Right kidney (tissue), 9 donors: ENCODE results near the gene ADAM8.
"Not testable (repeated sequence)": the region's sequence is repeated elsewhere in the genome, so short reads cannot be mapped to it uniquely, and the experiment has no call there.

Experiments used
- DNase-seq: peaks from one replicate; pipeline ENCODE4 v3.0.0-alpha.2; 2016
- long read RNA-seq, 8 donors: transcript quantifications; one replicate each; lab custom pipeline, GENCODE V29; 2026

ADAM8 gene
- long read RNA-seq, donor 1 = 0 reads
- long read RNA-seq, donor 2 = 0 reads
- long read RNA-seq, donor 3 = 0 reads
- long read RNA-seq, donor 4, partial matches to known transcripts = 0 of 1 reads
- long read RNA-seq, donor 4, other reads (novel, unspliced or antisense) = 0 of 1 reads
- long read RNA-seq, donor 5 = 0 reads
- long read RNA-seq, donor 6 = 0 reads
- long read RNA-seq, donor 7 = 0 reads
- long read RNA-seq, donor 8 = 0 reads

DNA sequence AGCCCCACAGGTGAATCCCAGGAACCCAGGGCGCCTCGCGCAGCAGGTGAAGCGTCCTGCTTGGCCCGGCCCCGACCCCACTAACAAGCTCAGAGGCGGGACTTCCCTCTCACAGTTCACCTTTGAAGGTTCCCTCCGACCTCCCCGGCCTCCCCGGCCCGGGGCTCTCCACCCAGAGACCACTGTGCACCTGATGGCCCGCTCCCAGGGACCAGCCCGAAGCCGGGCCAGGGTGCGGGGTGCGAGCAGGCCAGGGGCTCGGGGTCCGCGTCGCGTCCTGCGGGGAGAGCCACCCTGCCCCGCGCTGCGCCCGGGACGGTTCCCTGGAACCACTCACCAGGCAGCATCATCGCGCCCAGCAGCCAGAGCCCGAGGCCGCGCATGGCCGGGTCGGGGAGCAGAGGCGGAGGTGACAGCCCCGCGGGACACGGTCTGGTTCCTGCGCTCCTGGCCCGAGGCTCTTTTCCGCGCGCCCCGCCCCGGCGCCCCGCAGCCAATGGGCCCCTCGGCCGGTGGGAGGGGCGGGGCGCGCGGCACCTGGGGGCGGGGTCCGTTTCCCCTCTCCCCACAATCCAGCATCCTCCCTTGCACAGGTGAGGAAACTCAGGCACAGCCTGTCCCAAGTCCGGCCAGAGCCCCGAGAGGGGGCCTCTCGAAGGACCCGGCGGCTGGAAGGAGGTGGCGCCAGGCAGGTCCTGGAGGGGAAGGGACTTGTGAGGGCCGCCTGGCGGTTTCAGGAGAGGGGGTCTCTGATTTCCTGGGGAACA, at the start of gene ADAM8:
Gene ADAM8, minus strand, starts transcription at position 434 of the 767 bp plus-strand sequence. Its CDS starts 51 bp downstream, at position 383.
- peak; percentile 63 for DNase-seq

DNA sequence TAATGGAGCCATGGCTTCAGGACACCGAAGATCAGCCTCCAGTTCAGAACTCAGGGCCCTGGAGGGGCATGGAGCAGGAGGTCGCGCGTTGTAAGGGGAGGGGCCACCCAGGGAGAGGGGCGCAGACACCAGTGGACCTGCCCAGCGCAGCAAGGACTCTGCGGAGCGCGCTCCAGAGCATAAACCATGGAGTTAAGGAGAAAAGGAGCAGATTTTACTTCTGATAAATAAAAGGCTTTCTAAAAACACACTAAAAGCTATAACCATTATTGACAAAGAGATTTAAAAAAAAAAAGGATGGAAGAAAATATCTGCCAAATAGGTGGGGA, 49.5 kb upstream of the ADAM8 start:
- no peak for DNase-seq

DNA sequence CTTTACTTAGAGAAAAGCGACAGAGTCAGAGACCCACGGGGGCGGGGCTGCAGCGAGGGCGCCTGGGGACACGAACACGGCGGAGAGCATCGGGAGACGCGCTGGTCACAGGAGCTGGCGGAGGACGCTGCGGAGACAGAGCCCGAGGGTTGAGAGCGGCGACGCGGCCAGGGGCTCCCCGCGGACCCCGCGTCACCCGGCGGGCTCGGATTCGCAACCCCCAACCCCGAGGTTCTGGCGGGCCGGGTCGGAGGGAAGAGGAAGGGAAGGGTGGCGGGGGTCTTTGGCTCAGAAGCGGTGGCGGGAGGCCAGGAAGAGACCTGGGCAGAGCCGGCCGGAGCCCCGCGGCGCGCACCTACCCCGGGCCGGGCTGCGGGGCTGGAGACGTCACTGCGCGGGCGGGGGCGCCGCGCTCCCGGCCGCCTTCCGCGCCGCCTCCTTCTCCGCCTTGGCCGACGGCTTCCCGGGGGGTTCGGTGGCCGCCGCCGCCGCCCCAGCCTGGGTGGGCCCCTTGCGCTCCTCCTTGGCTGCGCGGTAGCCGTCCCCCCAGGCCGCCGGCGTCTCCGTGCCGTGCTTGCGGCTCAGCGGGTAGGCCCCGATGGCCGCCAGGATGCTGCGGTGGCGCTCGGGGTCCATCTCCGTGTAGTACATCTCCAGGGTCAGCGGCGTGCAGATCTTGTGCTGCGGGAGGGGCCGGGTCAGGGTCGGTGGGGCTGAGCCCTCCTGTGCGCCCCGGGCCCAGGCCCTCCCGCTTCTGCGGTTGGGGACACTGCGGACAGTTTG, 49.0 kb upstream of the ADAM8 start:
- peak; percentile 59 for DNase-seq

DNA sequence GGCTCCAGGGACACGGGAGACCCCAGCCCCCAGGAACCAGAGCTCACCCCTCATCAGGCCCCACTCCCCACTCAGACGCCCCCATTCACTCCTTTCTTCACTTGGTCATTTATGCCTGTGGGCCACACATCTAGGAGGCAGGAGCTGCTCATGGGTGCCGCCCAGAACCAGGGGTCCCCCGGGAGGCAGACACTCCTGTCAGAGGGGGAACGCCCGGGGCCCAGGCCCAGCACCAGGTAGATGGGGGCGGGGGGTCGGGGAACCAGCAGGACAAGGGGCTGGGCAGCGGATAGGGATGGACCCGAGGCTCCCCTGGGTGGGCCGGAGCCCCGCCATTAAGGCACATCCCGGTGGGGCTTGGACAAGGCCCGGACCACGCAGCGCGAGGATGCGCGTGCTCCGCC, 48.2 kb upstream of the ADAM8 start:
- DNase-seq = no peak

DNA sequence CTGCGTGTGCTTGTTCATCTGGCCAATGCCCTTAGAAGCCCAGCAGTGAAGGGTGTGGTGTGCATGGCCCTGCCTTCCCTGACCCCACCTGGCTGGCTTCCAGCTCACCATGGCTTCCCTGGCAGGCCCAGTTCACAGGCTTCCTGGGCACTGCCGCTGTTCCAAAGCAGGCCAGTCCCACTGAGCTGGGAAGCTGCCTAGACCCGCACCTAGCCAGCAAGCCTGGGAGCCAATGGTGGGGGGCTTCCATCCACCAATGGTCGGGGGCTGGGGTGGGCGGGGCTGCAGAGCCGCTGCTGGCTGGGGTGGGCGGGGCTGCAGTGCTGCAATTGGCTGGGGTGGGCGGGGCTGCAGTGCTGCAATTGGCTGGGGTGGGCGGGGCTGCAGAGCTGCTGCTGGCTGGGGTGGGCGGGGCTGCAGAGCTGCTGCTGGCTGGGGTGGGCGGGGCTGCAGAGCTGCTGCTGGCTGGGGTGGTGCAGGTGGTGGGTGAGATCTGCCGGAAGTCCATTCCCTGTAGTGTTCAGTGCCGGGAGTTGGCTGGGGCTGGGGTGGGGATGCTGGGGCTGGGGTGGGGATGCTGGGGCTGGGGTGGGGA, 47.6 kb upstream of the ADAM8 start:
- no peak for DNase-seq

DNA sequence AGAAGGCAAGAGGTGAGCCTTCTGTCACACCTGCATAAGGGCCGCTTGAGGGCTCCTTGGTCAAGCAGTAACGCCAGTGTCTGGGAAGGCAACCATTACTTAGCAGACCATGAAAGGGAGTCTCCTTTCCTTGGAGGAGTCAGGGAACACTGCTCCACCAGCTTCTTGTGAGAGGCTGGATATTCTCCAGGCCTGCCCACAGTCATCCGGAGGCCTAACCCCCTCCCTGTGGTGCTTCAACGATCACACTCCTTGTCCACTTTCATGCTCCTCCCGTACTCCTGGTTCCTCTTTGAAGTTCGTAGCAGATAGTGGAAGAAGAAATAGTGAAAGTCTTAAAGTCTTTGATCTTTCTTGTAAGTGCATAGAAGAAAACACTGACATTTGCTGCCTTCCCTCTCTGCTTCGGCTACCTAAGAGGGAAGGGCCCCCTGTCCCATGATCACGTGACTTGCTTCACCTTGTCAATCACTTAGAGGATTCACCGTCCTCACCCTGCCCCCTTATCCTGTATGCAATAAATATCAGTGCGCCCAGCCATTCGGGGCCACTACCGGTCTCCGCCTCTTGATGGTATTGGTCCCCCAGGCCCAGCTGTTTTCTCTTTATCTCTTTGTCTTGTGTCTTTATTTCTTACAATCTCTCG, 45.5 kb upstream of the ADAM8 start:
- not testable (repeated sequence) for DNase-seq

DNA sequence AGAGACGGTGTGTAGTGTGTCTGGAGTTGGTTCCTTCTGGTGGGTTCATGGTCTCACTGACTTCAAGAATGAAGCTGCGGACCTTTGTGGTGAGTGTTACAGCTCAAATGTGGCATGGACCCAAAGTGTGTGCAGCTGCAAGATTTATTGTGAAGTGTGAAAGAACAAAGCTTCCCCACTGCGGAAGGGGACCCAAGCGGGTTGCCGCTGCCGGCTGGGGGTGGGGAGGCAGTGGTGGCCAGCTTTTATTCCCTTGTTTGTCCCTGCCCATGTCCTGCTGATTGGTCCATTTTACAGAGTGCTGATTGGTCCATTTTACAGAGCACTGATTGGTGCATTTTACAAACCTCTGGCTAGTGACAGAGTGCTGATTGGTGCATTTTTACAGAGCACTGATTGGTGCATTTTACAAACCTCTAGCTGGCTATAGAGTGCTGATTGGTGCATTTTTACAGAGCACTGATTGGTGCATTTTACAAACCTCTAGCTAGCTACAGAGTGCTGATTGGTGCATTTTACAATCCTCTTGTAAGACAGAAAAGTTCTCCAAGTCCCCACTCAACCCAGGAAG, 44.3 kb upstream of the ADAM8 start:
- DNase-seq = not testable (repeated sequence)

DNA sequence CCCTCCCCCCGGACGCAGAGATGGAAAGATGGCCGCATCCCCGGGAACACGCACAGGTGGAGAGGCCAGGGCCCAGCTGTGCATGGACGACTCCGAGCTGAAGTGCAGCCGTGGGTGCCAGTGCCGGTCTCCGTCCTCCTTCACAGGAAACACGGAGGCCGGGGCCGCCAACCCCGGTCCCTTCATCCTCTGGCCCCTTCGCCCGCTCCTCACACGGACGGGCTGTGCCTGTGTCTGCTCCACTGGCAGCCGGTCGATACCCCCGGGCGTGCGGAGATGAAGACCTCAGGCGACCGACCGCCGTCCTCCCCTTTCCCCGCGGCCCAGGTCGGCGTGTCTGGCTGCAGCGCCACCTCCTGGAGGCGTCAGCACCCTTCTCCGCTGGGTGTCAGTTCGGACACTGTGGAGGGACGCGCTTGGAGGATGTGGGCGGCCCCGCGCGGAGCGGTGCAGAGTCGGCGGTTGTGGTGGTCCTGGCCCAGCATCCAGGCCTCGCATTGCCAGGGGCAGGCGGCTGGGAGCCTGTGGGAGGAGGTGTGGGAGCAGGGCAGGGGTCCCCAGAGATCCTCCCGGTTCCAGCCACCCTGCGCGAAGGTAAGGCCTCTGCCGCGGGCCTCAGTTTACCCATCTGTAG, 41.9 kb upstream of the ADAM8 start:
- DNase-seq = peak; percentile 77

DNA sequence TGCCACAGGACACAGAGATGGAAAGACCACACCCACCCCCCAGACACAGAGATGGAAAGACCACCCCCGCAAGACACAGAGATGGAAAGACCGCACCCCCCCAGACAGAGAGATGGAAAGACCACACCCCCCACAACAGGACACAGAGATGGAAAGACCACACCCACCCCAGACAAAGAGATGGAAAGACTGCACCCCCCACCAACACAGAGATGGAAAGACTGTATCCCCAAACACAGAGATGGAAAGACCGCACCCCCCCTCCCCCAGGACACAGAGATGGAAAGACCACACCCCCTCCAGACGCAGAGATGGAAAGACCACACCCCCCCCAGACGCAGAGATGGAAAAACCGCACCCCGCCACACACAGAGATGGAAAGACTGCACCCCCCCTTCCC, 40.1 kb upstream of the ADAM8 start:
- DNase-seq = no peak

DNA sequence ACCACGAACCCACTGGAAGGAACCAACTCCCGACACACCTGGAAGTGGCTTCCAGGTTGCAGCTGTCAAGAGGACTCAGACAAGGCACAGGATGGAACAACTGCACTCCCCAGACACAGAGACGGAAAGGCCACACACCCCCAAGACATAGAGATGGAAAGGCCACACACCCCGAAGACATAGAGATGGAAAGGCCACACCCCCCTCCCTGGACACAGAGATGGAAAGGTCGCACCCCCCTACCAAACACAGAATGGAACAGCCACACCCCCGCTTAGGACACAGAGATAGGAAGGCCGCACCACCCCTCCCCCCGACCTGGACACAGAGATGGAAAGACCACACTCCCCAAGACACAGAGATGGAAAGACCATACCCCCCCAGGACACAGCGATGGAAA, 39.6 kb upstream of the ADAM8 start:
- DNase-seq = no peak

DNA sequence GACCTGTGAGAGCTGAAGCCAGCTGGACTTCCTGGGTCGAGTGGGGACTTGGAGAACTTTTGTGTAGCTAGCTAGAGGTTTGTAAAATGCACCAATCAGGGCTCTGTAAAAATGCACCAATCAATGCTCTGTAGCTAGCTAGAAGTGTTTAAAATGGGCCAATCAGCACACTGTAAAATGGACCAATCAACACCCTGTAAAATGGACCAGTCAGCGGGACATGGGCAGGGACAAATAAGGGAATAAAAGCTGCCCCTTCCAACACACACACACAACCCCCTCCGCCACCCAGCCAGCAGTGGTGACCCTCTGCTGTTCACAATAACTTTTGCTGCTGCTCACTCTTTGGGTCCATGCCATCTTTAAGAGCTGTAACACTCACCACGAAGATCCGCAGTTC, 39.2 kb upstream of the ADAM8 start:
- no peak for DNase-seq

DNA sequence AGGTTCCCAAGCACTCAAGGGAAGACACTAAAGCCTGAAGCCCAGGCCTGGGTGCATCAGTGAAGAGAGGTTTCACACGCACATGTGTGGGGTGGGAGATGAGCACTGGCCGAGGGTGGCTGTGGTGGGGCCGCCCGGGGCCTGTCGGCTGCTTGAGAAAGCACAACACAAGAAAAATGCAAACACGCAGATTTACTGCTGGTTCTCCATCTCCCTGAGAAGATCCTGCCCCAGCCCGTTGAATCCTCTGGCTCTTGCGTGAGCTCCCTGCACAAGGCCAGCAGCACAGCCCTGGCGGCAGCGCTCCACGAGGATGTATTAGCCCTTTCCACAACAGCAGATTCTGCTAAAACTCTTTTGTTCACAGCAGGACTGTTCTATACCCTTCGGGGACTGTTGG, 38.2 kb upstream of the ADAM8 start:
- no peak for DNase-seq

DNA sequence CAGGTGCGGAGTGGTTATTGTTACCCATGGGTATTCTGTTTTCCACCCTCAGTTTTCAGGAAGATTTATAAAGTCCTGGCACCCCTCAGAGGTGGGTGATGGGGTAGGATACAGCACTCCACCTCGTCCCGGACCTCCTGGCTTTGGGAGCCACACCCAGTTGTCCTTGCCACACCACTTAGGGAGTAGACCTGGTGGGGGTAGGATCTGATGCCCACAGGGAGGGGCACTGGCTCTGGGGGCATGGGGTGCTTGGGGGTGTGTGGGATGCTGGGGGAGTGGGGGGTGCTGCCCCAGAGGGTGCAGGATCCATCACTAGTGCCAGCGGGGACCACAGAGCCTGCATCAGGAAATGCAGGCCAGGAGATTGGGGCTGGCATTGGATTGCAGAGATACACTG, 36.5 kb upstream of the ADAM8 start:
- no peak for DNase-seq

DNA sequence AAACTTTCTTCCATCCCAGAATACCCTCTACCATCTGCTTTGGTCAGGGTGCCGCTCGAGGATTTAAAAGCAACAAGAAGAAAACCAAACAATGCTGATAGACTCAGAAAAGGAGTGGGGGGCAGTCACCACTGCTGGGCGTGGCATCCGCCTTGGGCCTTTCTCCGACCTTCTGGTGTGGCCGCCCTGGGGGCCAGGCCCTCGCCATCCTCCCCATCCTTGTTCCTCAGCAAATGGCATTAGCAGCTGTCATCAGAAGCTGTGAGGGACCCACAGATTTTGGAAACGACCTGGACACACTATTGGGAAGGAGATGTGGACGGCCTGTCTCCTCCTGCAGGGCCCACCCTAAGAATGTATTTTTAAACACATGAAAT, 36.1 kb upstream of the ADAM8 start:
- DNase-seq = no peak

DNA sequence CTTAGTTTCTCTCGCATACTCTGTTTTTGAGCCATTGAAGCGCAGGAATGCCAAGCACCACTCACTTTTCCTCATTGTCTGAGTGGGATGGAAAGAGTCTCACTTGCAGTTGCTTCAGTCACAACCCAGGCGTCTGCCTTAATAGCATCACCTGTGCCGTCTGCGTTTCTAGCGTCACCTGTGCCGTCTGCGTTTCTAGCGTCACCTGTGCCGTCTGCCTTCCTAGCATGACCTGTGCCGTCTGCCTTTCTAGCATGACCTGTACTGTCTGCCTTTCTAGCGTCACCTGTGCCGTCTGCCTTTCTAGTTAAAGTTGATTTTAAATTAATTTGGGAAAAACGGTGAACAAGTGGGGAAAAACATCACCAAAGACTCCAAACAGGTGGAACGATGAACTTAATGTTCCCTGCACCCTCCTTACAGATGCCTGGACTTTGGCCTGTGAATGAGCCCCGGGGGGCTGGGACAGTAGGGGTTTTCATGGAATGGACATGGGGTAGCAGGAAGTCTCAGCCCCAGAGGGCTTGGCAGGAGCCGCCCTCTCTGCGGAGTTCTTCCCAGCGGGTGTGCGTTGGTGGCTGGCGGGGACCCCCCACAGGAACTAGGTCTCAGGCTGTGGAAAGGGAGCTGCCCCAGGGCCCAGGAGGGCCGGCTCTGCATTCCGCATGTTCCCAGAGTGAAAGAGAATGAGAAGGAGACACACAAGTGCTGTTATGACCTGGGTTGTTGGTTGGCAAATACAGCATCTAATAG, 35.5 kb upstream of the ADAM8 start:
- DNase-seq = no peak

DNA sequence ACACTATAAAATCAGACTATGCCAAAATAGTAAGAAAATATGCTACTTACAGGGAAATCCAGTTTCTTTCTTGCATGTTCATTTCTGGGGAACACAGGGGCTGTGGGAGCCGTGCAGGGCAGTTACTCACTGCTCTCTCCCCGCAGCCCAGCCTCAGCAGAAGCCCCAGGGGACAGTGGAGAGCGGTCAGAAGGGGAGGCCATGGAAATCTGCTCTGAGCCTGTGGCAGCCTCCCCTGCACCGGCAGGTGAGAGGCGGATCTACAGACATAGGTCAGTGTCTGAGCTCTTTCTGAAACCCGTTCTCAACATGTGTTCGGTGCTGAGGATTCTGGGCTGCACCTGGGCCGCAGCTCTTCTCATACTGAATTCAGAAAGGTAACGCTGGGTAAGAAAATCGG, 34.9 kb upstream of the ADAM8 start:
- DNase-seq = no peak

DNA sequence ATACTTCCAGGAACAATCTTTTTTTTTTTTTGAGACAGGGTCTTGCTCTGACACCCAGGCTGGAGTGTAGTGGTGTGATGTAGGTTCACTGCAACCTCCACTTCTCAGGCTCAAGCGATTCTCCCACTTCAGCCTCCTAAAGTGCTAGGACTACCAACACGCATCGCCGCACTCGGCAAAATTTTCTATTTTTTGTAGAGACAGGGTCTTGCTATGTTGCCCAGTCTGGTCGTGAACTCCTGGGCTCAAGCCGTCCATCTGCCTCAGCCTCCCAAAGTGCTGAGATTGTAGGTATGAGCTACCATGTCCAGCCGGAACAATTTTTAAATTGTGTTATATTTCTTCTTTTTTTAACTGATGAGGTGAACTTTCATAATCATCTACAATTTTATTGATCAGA, 34.1 kb upstream of the ADAM8 start:
- no peak for DNase-seq

DNA sequence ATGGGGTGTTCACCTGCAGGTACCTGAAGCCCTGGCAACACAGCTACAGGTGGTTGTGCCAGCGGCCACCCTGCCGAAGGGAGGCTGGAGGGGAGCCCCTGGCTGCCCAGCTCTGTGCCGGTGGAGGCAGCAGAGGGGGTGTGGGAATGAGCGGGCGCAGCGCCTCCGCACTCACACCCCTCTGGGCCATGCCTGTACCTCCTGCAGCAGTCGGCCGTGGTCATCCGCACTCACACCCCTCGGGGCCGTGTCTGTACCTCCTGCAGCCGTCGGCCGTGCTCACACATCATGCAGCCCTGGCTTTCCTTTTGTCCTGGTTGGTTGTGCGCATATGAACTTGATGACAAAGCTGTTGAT, 33.7 kb upstream of the ADAM8 start:
- no peak for DNase-seq

DNA sequence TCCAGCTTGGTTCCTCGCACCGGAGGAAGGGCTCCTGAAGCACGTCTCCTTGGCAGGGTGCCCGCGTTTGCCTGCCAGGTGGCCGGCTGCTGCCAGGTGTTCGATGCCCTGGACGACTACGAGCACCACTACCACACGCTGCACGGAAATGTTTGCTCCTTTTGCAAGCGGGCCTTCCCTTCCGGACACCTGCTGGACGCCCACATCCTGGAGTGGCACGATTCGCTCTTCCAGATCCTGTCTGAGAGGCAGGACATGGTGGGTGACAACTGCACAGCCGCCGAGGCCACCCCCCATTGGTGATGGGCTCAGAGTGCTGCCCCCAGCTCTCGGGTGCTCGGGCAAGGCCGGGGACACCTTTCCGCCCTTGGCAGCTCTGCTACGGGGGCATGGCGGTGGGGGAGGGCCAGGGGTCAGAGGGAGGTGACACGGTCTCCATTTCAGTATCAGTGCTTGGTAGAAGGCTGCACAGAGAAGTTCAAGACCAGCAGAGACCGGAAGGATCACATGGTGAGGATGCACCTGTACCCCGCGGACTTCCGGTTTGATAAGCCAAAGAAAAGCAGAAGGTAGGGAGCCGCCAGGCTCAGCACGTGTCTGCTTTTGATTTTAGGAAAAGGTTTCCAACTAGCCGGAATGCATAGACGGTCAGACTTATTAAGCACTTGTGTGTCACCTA, 33.2 kb upstream of the ADAM8 start:
- DNase-seq = no peak

DNA sequence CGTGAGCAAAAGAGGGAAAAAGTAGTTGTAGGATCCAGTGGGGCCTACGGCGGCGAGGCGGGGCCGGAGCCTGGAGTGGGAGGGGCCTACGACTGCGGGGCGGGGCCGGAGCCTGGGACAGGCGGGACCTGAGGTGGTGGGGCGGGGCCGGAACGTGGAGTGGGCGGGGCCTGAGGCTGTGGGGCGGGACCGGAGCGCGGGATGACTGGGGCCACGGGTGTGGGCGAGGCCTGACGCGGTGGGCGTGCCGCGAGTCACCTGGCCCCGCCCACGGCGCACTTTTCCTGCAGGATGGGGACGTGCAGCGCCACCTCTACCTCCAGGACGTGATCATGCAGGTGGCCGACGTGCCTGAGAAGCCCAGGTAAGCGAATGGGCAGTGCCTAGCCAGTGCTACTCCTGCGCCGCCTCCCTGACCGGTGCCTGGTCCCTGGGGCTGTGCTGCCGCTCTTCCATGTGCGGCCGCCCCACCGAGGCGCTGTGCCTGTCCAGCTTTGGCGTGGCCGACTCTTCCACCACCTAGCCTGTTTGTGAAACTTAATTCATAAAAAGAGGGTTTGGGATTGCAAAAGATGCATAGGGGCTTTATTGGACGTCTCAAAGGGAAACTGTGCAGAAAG, 32.5 kb upstream of the ADAM8 start:
- DNase-seq = no peak
